Activated naive CD4-positive, alpha-beta T cell treated with anti-CD3 and anti-CD28 coated beads, Interleukin-2, amount 50 U/mL, for 72 hours (primary cell): ENCODE results near the gene RAB3B. TPM values are rescaled to one million over a fixed set of nuclear protein-coding genes. Genes with fewer than 3 reads are reported as not detected.

ENCODE experiments used
- ATAC-seq, 2 donors: fragments of 150-1000 bp; cut with Tn5 transposase; 2 replicates each; pipeline ENCODE4 v1.10.0; 2021; ENCODE audit warnings: mild to moderate bottlenecking in 2 of 2, moderate library complexity in 2 of 2
- DNase-seq, 2 donors: peaks; one replicate each; pipeline ENCODE4 v3.0.0; 2021 to 2022; ENCODE audit warnings: low spot score in 2 of 2
- H3K27ac Mint-ChIP-seq, 2 donors: one replicate each; pipeline ENCODE4 v1.8.0; 2022; ENCODE audit warnings: mild to moderate bottlenecking in 2 of 2, mixed read lengths in 2 of 2
- H3K36me3 Mint-ChIP-seq, 2 donors: one replicate each; pipeline ENCODE4 v1.8.0; 2022; ENCODE audit warnings: mixed read lengths in 2 of 2
- H3K9me3 Mint-ChIP-seq, 2 donors: one replicate each; pipeline ENCODE4 v1.8.0; 2022; ENCODE audit warnings: mixed read lengths in 2 of 2
- total RNA-seq, 2 donors: library from RNA; stranded (reverse); gene quantifications; one replicate each; pipeline ENCODE4 v1.2.3, GENCODE V29; 2022

The RAB3B gene
- total RNA-seq, 2 donors from 2014 or later, result 0.08 to 0.34 TPM

- Mint-ChIP-seq H3K27ac (no peak overlapping the region), H3K36me3 (no peaks in the 10 kb centered on the region), H3K9me3 (no peaks in the 10 kb centered on the region)
- no peak for ATAC-seq
- no peak for DNase-seq
These were observed 26.2 kb downstream of the RAB3B start for GRCh38 chr1:51964309-51964696.

GRCh38 chr1:51963592-51964308 is 26.8 kb downstream of the RAB3B start:
- no peak for ATAC-seq

GRCh38 chr1:51962486-51963356 is 27.8 kb downstream of the RAB3B start:
- DNase-seq (no peak), ATAC-seq (no peak)
- Mint-ChIP-seq H3K27ac (no peak overlapping the region), H3K9me3 (no peaks in the 10 kb centered on the region), H3K36me3 (no peaks in the 10 kb centered on the region)

More at GRCh38 chr1:51963592-51964308, 26.8 kb downstream of the RAB3B start:
- Mint-ChIP-seq H3K36me3 (no peaks in the 10 kb centered on the region), H3K9me3 (no peaks in the 10 kb centered on the region), H3K27ac (no peak overlapping the region)
- no peak for DNase-seq

- H3K27ac Mint-ChIP-seq, result no peak overlapping the region
- ATAC-seq, result no peak
These were observed 28.5 kb downstream of the RAB3B start for GRCh38 chr1:51961954-51962353.

GRCh38 chr1:51961231-51961630 is 29.3 kb downstream of the RAB3B start:
- no peaks in the 10 kb centered on the region for H3K36me3 Mint-ChIP-seq
- DNase-seq (no peak), ATAC-seq (no peak)
- no peak overlapping the region for H3K27ac Mint-ChIP-seq
- no peaks in the 10 kb centered on the region for H3K9me3 Mint-ChIP-seq

More at GRCh38 chr1:51961954-51962353, 28.5 kb downstream of the RAB3B start:
- H3K9me3 Mint-ChIP-seq, result no peaks in the 10 kb centered on the region
- H3K36me3 Mint-ChIP-seq, result no peaks in the 10 kb centered on the region
- DNase-seq, result no peak

GRCh38 chr1:51960262-51960661 is 30.2 kb downstream of the RAB3B start:
- Mint-ChIP-seq H3K27ac (no peak overlapping the region), H3K36me3 (no peaks in the 10 kb centered on the region), H3K9me3 (no peaks in the 10 kb centered on the region)
- no peak for DNase-seq
- ATAC-seq, result no peak

- no peak overlapping the region for H3K27ac Mint-ChIP-seq
- no peaks in the 10 kb centered on the region for H3K9me3 Mint-ChIP-seq
- no peaks in the 10 kb centered on the region for H3K36me3 Mint-ChIP-seq
- ATAC-seq, result no peak
- DNase-seq, result no peak
These were observed 31.7 kb downstream of the RAB3B start for GRCh38 chr1:51958824-51959223.

- no peak overlapping the region for H3K27ac Mint-ChIP-seq
- ATAC-seq (no peak), DNase-seq (no peak)
- no peaks in the 10 kb centered on the region for H3K9me3 Mint-ChIP-seq
- H3K36me3 Mint-ChIP-seq, result no peaks in the 10 kb centered on the region
These were observed 32.9 kb downstream of the RAB3B start for GRCh38 chr1:51957618-51958017.

- no peak for DNase-seq
- ATAC-seq, result no peak
- Mint-ChIP-seq H3K9me3 (no peaks in the 10 kb centered on the region), H3K27ac (no peak overlapping the region), H3K36me3 (no peaks in the 10 kb centered on the region)
These were observed 33.7 kb downstream of the RAB3B start for GRCh38 chr1:51956528-51957509.

GRCh38 chr1:51955797-51956527 is 34.5 kb downstream of the RAB3B start:
- DNase-seq, result no peak
- H3K36me3 Mint-ChIP-seq, result no peaks in the 10 kb centered on the region
- no peak for ATAC-seq
- H3K27ac Mint-ChIP-seq, result no peak overlapping the region
- no peaks in the 10 kb centered on the region for H3K9me3 Mint-ChIP-seq

- ATAC-seq (no peak), DNase-seq (no peak)
- no peak overlapping the region for H3K27ac Mint-ChIP-seq
- no peaks in the 10 kb centered on the region for H3K9me3 Mint-ChIP-seq
- H3K36me3 Mint-ChIP-seq, result no peaks in the 10 kb centered on the region
These were observed 35.7 kb downstream of the RAB3B start for GRCh38 chr1:51954783-51955182.

GRCh38 chr1:51953079-51953478 is 37.4 kb downstream of the RAB3B start:
- Mint-ChIP-seq H3K9me3 (no peaks in the 10 kb centered on the region), H3K36me3 (no peaks in the 10 kb centered on the region), H3K27ac (peak overlapping the region in 1 of 2 donors; percentile 46)
- DNase-seq (no peak), ATAC-seq (no peak)

GRCh38 chr1:51952638-51953037 is 37.9 kb downstream of the RAB3B start:
- no peaks in the 10 kb centered on the region for H3K36me3 Mint-ChIP-seq
- ATAC-seq (no peak), DNase-seq (no peak)
- H3K9me3 Mint-ChIP-seq, result no peaks in the 10 kb centered on the region
- peak overlapping the region; percentile 10 to 46 for H3K27ac Mint-ChIP-seq

GRCh38 chr1:51950701-51951100 is 39.8 kb downstream of the RAB3B start:
- ATAC-seq (no peak), DNase-seq (no peak)
- Mint-ChIP-seq H3K36me3 (no peaks in the 10 kb centered on the region), H3K9me3 (no peaks in the 10 kb centered on the region), H3K27ac (no peak overlapping the region)

GRCh38 chr1:51949014-51949702 is 41.3 kb downstream of the RAB3B start:
- ATAC-seq, result no peak
- H3K27ac Mint-ChIP-seq, result no peak overlapping the region
- H3K9me3 Mint-ChIP-seq, result no peaks in the 10 kb centered on the region
- DNase-seq, result no peak
- no peaks in the 10 kb centered on the region for H3K36me3 Mint-ChIP-seq
